H7 (cell line): Measurements from ENCODE around the gene TMCC2. TPM values are rescaled to one million over a fixed set of nuclear protein-coding genes. Genes with fewer than 3 reads are reported as not detected.
"Not testable (repeated sequence)": the region's sequence is repeated elsewhere in the genome, so short reads cannot be mapped to it uniquely, and the experiment has no call there.

Experiments used
- DNase-seq: peaks from one replicate; pipeline ENCODE4 v3.0.0; 2012
- H3K27me3 ChIP-seq: 2 replicates; pipeline ENCODE4 v1.6.0; 2011; ENCODE audit warnings: mild to moderate bottlenecking, low read length; ENCODE audit not compliant: control insufficient read depth, insufficient read depth
- H3K36me3 ChIP-seq: replicated peaks from 2 replicates; pipeline ENCODE4 v1.5.1; 2011; ENCODE audit warnings: low read length; ENCODE audit not compliant: control insufficient read depth, insufficient read depth
- H3K4me3 ChIP-seq: 2 replicates; pipeline ENCODE4 v1.5.1; 2011; ENCODE audit warnings: low read depth, mild to moderate bottlenecking, control low read depth, low read length, moderate library complexity; ENCODE audit not compliant: insufficient read depth
- total RNA-seq: library from RNA; depleted of rRNA; stranded (reverse); fragments of >200 nt; shearing (Covaris generic); gene quantifications from 2 replicates; pipeline ENCODE4 v1.2.3, GENCODE V29; 2014

The TMCC2 gene
- total RNA-seq, 1 experiment from 2014 or later, result 13.6 TPM

GRCh38 chr1:205284420-205285144 is 56.8 kb downstream of the TMCC2 start:
- DNase-seq, result peak; percentile 94
- H3K4me3 ChIP-seq, result no peak overlapping the region
- H3K27me3 ChIP-seq, result no peaks in the 10 kb centered on the region
- no peaks in the 10 kb centered on the region for H3K36me3 ChIP-seq

- no peaks in the 10 kb centered on the region for H3K36me3 ChIP-seq
- DNase-seq, result no peak
- no peaks in the 10 kb centered on the region for H3K27me3 ChIP-seq
- H3K4me3 ChIP-seq, result no peak overlapping the region
Measured at GRCh38 chr1:205285381-205286101, 57.8 kb downstream of the TMCC2 start.

- no peak for DNase-seq
- no peak overlapping the region for H3K4me3 ChIP-seq
- H3K27me3 ChIP-seq, result no peaks in the 10 kb centered on the region
- H3K36me3 ChIP-seq, result no peaks in the 10 kb centered on the region
Measured at GRCh38 chr1:205286335-205286950, 58.7 kb downstream of the TMCC2 start.

GRCh38 chr1:205287076-205287475 is 59.3 kb downstream of the TMCC2 start:
- H3K4me3 ChIP-seq, result no peak overlapping the region
- DNase-seq, result no peak
- H3K36me3 ChIP-seq, result no peaks in the 10 kb centered on the region
- no peaks in the 10 kb centered on the region for H3K27me3 ChIP-seq

GRCh38 chr1:205287767-205288559 is 60.2 kb downstream of the TMCC2 start:
- peak; percentile 69 for DNase-seq

GRCh38 chr1:205291596-205291995 is 63.9 kb downstream of the TMCC2 start:
- Histone ChIP-seq H3K36me3 (no peaks in the 10 kb centered on the region), H3K4me3 (no peak overlapping the region), H3K27me3 (no peaks in the 10 kb centered on the region)
- no peak for DNase-seq

More at GRCh38 chr1:205287767-205288559, 60.2 kb downstream of the TMCC2 start:
- H3K27me3 ChIP-seq, result no peaks in the 10 kb centered on the region
- H3K4me3 ChIP-seq, result no peak overlapping the region
- H3K36me3 ChIP-seq, result no peaks in the 10 kb centered on the region

- Histone ChIP-seq H3K27me3 (no peaks in the 10 kb centered on the region), H3K36me3 (no peaks in the 10 kb centered on the region), H3K4me3 (no peak overlapping the region)
- no peak for DNase-seq
Measured at GRCh38 chr1:205293350-205294074, 65.8 kb downstream of the TMCC2 start.

GRCh38 chr1:205294175-205294917 is 66.6 kb downstream of the TMCC2 start:
- no peak overlapping the region for H3K4me3 ChIP-seq
- peak; percentile 84 for DNase-seq
- H3K27me3 ChIP-seq, result no peaks in the 10 kb centered on the region
- no peaks in the 10 kb centered on the region for H3K36me3 ChIP-seq

- H3K4me3 ChIP-seq, result no peak overlapping the region
Measured at GRCh38 chr1:205294934-205295333, 67.2 kb downstream of the TMCC2 start.

GRCh38 chr1:205296154-205296553 is 68.4 kb downstream of the TMCC2 start:
- Histone ChIP-seq H3K27me3 (no peaks in the 10 kb centered on the region), H3K36me3 (no peaks in the 10 kb centered on the region), H3K4me3 (no peak overlapping the region)
- DNase-seq, result no peak

More at GRCh38 chr1:205294934-205295333, 67.2 kb downstream of the TMCC2 start:
- H3K27me3 ChIP-seq, result no peaks in the 10 kb centered on the region
- no peak for DNase-seq
- H3K36me3 ChIP-seq, result no peaks in the 10 kb centered on the region

GRCh38 chr1:205297546-205298177 is 69.9 kb downstream of the TMCC2 start:
- H3K4me3 ChIP-seq, H3K36me3 ChIP-seq, DNase-seq, H3K27me3 ChIP-seq: not testable (repeated sequence)

- no peak for DNase-seq
- no peaks in the 10 kb centered on the region for H3K27me3 ChIP-seq
- H3K4me3 ChIP-seq, result no peak overlapping the region
- peaks cover 5% of the 10 kb centered on the region for H3K36me3 ChIP-seq
Measured at GRCh38 chr1:205298191-205298994, 70.6 kb downstream of the TMCC2 start.
